GM19328 (cell line): ENCODE results near the gene SMG6.

Experiments used
- ATAC-seq: cut with Tn5 transposase; IDR thresholded peaks from one replicate; pipeline ENCODE4 v1.9.1; 2021; ENCODE audit warnings: mild to moderate bottlenecking, moderate library complexity; ENCODE audit not compliant: unreplicated experiment

Gene SMG6

GRCh38 chr17:2054262-2054511, 249.4 kb downstream of the SMG6 start:
- ATAC-seq: no peak

GRCh38 chr17:2053380-2054261, 250.0 kb downstream of the SMG6 start:
- ATAC-seq: no peak

- no peak for ATAC-seq
Measured at GRCh38 chr17:2051933-2052559, 251.5 kb downstream of the SMG6 start.

- no peak for ATAC-seq
Measured at GRCh38 chr17:2051061-2051932, 252.3 kb downstream of the SMG6 start.

- ATAC-seq: no peak
Measured at GRCh38 chr17:2050300-2051060, 253.1 kb downstream of the SMG6 start.

- ATAC-seq: peak; percentile 53
Measured at GRCh38 chr17:2049333-2050299, 254.0 kb downstream of the SMG6 start.

- no peak for ATAC-seq
Measured at GRCh38 chr17:2048805-2049204, 254.8 kb downstream of the SMG6 start.

- ATAC-seq: no peak
Measured at GRCh38 chr17:2047590-2047989, 256.0 kb downstream of the SMG6 start.

- ATAC-seq: no peak
Measured at GRCh38 chr17:2044263-2044894, 259.2 kb downstream of the SMG6 start.

- no peak for ATAC-seq
Measured at GRCh38 chr17:2043785-2044184, 259.8 kb downstream of the SMG6 start.

GRCh38 chr17:2042933-2043332, 260.7 kb downstream of the SMG6 start:
- ATAC-seq: no peak

- no peak for ATAC-seq
Measured at GRCh38 chr17:2042390-2042847, 261.2 kb downstream of the SMG6 start.

- peak; percentile 92 for ATAC-seq
Measured at GRCh38 chr17:2041561-2042389, 261.8 kb downstream of the SMG6 start, which contains the start of gene OVCA2. OVCA2 (plus strand) TSS chr17:2042022; CDS start chr17:2042048, 26 bp downstream.

- ATAC-seq: no peak
Measured at GRCh38 chr17:2040942-2041560, 262.5 kb downstream of the SMG6 start.

- no peak for ATAC-seq
Measured at GRCh38 chr17:2040219-2040827, 263.3 kb downstream of the SMG6 start.

GRCh38 chr17:2037155-2037554, 266.4 kb downstream of the SMG6 start:
- no peak for ATAC-seq
